HG03139 (cell line): ENCODE measurements around the gene RTN1.

ENCODE experiments used
- ATAC-seq: cut with Tn5 transposase; IDR thresholded peaks from one replicate; pipeline ENCODE4 v1.9.1; 2021; ENCODE audit not compliant: unreplicated experiment

Gene RTN1

DNA sequence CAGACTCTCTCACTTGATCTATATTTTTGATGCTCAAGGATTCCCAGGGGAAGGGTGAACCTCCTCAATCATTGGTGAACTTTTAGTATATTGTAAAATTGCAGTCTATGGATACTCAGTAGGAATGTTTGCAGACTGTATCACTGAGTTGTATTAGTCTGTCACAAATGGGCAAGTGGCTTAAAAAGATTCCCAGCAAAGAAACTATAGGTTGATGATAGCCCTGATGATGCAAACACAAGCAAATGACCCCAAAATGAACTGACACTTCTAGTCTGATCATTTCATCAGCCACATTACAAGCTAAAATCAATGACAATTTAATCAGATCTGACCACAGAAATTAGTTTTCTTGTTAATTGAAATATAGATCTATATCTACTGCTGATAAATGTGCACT, 59.5 kb downstream of the RTN1 start:
- no peak for ATAC-seq

DNA sequence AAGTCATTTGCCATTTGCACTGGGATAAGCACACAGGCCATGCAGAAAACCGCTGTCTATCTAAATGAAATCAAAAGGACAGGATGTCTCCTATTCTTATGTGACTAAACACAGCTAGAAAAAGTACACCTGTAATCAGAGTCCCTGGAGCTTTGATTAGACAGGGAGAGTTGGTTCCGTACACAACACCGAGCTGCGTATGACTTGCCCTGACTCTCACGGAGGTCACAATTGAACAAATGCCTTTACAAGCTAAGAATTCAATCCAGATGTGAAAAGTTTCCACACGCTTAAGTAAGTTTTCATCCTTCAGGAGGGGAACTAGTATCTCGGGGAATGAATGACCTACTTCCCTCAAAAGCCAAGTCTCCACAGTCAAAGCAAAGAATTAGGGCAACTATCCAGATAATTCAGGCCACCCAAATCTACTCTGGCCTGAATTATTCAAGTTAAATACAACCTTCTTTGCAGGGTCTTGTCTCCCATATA, 67.5 kb downstream of the RTN1 start:
- no peak for ATAC-seq

- ATAC-seq, result no peak
Measured at GRCh38 chr14:59788176-59788575, 82.4 kb downstream of the RTN1 start.

DNA sequence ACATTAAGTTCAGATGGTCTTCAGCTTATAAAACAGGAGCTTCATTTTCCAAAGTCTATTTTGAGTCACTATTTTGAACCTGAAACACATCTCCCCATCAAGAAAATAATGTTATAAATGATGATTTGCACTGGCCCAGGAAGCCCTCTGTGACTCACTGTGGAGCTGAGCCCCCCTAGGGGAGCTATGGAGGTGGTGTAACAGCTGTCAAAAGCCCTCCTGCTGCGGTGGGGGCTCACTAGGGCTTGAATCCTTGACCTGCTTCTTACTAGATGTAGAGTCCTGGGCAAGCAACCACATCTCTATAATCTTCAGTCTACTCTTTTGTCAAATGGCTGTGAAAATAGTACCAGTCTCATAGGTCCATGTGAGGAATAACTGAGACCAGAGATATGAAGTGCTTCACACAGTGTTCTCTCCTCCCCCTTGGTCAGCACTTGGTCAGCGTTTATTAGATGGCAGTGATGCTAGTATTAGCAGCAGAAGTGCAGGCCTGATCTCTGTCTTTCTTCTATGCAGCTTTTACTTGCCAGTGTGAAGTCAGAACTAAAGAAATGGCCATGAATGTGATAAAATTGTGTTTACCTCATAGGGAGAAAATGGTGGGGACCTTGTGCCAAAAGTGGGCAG, 83.4 kb downstream of the RTN1 start:
- no peak for ATAC-seq

GRCh38 chr14:59785629-59786028, 84.9 kb downstream of the RTN1 start:
- ATAC-seq, result no peak

DNA sequence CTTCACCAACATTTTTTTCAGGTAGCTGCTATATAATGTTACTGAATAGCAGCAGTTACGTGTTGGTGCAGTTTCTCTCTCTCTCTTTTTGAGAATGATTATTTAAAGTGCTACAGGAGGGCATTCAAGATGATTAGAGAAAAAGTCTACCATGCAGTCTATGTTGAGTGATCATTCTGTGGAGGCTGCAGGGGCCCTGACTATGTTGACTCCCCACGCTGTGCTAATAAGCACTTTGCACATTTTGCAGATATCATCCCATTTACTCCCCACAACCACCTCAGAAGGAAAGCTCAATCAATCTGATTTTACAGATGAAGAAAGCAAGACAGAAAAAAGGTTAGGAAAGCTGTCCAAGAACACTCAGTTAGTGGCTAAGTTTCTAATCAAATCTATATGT, 87.8 kb downstream of the RTN1 start:
- ATAC-seq, result no peak

GRCh38 chr14:59777006-59777579, 93.5 kb downstream of the RTN1 start:
- ATAC-seq, result no peak

DNA sequence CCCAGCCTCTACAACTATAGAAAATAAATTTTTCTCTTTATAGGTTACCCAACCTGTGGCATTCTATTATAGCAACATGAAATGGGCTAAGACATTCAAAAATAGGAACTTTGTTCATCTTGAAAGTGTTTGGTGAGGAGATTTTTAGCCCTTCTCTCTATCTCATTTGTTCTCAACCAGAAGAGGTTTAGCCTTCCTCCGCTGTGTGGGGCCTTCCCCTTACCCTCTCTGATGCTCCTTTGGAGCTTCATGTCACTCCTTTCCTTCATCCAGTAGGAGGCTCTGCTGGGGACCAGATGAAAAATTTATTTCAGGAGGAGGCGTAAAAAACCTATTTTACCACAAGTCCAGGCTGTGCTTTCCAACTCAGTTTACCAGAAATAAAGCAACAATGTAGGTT, 94.1 kb downstream of the RTN1 start:
- ATAC-seq, result no peak

- no peak for ATAC-seq
Measured at GRCh38 chr14:59772233-59772632, 98.3 kb downstream of the RTN1 start.

- no peak for ATAC-seq
Measured at GRCh38 chr14:59771577-59771976, 99.0 kb downstream of the RTN1 start.

DNA sequence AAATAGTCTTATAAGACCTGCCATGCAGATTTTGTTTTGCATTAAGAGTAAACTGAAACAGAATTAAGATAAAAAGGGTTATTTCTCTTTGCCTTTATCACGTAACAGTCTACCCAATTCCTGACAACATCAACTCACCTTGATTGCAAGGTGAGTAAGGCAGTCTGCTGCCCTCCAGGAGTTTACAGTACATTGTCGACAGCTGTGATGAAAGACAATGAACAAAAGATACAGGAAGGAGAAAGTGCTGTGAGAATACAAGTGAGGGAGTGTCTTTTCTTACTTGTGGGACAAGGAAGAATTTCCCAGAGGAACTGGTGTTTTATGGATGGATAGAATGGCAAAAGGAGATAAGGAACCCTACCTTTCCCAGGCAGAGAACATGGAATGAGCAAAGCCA, 101.0 kb downstream of the RTN1 start:
- ATAC-seq, result no peak

- ATAC-seq, result no peak
Measured at GRCh38 chr14:59768855-59769375, 101.7 kb downstream of the RTN1 start.

DNA sequence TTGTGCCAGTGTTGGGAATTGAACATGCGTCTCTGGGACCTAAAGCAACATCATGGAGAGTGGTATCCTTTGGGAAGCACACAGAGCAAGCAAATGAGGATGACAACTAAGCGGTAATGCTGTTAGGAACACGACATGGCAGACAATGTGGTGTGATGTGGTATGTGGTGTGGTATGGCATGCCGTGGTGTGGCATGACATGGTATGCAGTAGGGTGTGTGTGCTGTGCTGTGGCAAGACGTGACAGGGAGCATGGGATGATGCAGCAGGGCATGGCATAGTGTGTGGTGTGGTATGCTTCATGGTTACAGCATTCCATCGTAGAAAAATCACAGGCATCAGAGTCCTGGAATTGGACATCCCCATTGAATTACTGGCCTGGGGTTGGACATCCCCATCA, 108.7 kb downstream of the RTN1 start:
- no peak for ATAC-seq

DNA sequence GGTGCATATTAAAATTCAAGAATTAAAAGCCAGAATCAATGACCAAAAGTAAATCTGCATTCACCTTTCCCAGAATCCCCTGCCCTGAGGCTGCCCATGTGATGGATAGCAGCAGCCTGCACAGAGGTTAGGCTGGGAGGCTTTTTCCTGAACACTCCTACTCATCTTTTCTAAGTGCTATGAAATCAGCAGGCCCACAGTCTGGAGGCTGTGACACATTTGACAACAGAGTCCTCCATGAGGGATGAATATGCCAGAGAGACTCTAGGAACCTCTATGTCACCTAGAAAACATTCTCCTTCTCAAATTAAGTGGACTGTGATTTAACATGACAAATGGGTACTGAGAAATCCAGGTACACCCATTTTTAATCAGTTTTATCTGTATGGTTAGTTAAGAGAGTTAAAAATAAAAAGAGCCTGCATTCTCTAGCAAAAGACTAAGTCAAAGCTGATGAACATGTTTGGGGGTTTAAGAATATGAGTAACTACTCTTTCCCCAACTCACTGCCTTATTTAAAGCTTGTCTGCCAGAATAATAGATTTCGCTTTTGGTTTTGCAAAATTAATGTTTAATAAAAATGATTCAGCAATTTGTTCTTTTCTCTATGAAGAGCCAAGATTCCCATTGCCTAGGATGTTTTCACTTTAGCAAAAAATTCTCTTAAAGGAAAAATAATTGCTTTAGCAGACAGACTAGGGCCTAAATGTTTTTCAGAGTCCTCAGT, 115.0 kb downstream of the RTN1 start:
- ATAC-seq, result no peak

- ATAC-seq, result no peak
Measured at GRCh38 chr14:59754256-59754655, 116.3 kb downstream of the RTN1 start.

- no peak for ATAC-seq
Measured at GRCh38 chr14:59753512-59753911, 117.1 kb downstream of the RTN1 start.

- ATAC-seq, result no peak
Measured at GRCh38 chr14:59751578-59751977, 119.0 kb downstream of the RTN1 start.

DNA sequence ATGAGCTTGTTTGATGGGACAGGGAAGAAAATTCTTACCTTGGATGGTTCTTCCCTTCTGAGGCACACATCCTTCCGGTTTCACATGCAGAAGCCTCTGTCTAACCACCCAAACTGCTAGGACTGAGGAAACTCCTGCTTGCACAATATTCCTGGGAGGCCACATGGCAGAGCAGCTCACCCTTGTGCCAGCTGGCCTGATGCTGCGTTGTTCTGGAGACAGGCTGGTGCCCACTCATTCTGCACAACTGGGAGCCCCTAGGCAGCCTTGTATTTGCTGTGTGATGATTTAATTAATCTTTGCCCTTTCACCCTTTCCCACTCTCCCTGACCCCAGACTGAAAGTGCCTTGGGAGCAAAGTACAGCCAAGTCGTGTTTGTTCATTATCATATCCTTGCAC, 130.8 kb downstream of the RTN1 start:
- no peak for ATAC-seq

DNA sequence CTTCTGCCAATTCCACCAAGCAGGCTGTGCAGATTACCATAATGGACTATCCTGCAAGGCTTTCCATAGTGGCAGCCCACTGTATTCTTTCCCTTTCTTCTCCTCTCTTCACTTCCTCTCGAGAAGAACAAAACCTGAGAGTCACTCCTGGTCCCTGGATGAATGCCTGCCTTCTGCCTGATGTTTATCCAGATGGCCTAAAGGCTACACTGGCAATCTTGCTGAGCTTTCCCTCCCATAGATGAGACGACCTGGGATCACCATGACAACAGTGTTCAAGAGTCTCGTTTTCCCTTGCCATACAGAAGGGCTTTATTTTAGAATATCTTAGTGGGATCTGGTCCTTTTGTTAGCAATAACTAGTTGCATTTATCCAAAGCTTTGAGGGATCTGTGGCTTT, 142.3 kb downstream of the RTN1 start:
- no peak for ATAC-seq

GRCh38 chr14:59727073-59727661, 143.4 kb downstream of the RTN1 start:
- no peak for ATAC-seq

- no peak for ATAC-seq
Measured at GRCh38 chr14:59711080-59711479, 159.5 kb downstream of the RTN1 start.
